ENCODE measurements around the gene SFMBT1. TPM values are rescaled to one million over a fixed set of nuclear protein-coding genes. Genes with fewer than 3 reads are reported as not detected.

The SFMBT1 gene
- total RNA-seq, 6 experiments from 2014 or later: 3.0 to 4.8 (median 3.9) TPM

GRCh38 chr3:52925405-52926313 is 120.2 kb downstream of the SFMBT1 start:
- no peak for DNase-seq
- Mint-ChIP-seq H3K27ac (no peak overlapping the region), H3K36me3 (ENCODE audit: low read depth) (no peaks in the 10 kb centered on the region), H3K4me1 (ENCODE audit: low read depth) (peaks cover 6% of the 10 kb centered on the region; the same call in 1 of the 2 replicates), H3K9me3 (no peaks in the 10 kb centered on the region), H3K27me3 (ENCODE audit: insufficient read depth) (peaks cover 2% of the 10 kb centered on the region; the same call in 1 of the 2 replicates), H3K4me3 (no peak overlapping the region)
- no peak for TF ChIP-seq CTCF (IDR thresholded peaks at IDR 0.05)

DNA sequence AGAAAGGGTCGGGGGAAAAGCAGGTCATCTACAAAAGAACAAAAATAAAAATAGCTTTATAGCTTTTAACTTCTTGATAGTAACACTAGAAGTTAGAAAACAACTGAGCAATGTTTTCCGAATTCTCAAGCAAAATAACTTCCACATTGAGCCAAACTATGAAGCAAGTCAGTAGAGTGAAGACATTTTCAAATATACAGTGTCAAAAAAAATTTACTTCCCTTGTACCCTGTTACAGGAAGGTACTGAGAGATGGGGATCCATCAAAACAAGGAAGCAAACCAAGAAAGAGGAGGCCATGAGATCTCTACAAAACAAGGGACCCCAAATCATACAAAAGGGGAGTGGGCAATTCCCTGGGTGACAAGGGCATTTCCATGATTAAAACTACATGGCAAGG is 121.9 kb downstream of the SFMBT1 start:
- H3K36me3 Mint-ChIP-seq (ENCODE audit: low read depth): no peaks in the 10 kb centered on the region
- peaks cover 6% of the 10 kb centered on the region; the same call in 1 of the 2 replicates for H3K4me1 Mint-ChIP-seq (ENCODE audit: low read depth)
- no peak for DNase-seq
- H3K4me3 Mint-ChIP-seq: no peak overlapping the region
- H3K9me3 Mint-ChIP-seq: no peaks in the 10 kb centered on the region
- no peak overlapping the region for H3K27ac Mint-ChIP-seq
- H3K27me3 Mint-ChIP-seq (ENCODE audit: insufficient read depth): no peaks in the 10 kb centered on the region
- TF ChIP-seq CTCF (IDR thresholded peaks at IDR 0.05): no peak

- Mint-ChIP-seq H3K4me3 (no peak overlapping the region), H3K36me3 (ENCODE audit: low read depth) (no peaks in the 10 kb centered on the region), H3K27me3 (ENCODE audit: insufficient read depth) (no peaks in the 10 kb centered on the region), H3K4me1 (ENCODE audit: low read depth) (peaks cover 6% of the 10 kb centered on the region; the same call in 1 of the 2 replicates), H3K27ac (no peak overlapping the region), H3K9me3 (no peaks in the 10 kb centered on the region)
- no peak for TF ChIP-seq CTCF (IDR thresholded peaks at IDR 0.05)
- no peak for DNase-seq
These were observed 125.0 kb downstream of the SFMBT1 start for GRCh38 chr3:52920841-52921240.

DNA sequence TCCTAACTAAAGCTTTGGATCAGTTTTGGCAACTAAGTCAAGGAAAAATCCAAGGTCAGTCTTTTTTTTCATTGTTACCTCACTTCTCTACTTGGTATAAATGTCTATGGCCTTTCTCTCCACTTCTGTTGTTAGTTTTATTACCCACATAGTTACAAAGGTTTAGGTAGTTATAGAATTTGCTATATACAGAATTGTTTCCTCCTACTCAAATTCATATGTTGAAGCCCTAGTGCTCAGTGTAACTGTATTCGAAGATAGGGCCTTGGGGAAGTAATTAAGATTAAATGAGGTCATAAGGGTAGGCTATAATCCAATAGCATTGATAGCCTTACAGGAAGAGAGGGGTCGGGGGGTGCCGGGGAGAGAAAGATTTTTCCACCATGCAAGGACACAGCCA is 128.8 kb downstream of the SFMBT1 start:
- no peak for DNase-seq
- H3K27ac Mint-ChIP-seq: no peak overlapping the region
- TF ChIP-seq CTCF (IDR thresholded peaks at IDR 0.05): no peak
- H3K36me3 Mint-ChIP-seq (ENCODE audit: low read depth): no peaks in the 10 kb centered on the region
- H3K4me3 Mint-ChIP-seq: no peak overlapping the region
- H3K4me1 Mint-ChIP-seq (ENCODE audit: low read depth): peaks cover 2% of the 10 kb centered on the region; the same call in 1 of the 2 replicates
- no peaks in the 10 kb centered on the region; the same call in 1 of the 2 replicates for H3K27me3 Mint-ChIP-seq (ENCODE audit: insufficient read depth)
- H3K9me3 Mint-ChIP-seq: no peaks in the 10 kb centered on the region

GRCh38 chr3:52915294-52915693 is 130.6 kb downstream of the SFMBT1 start:
- H3K4me1 Mint-ChIP-seq (ENCODE audit: low read depth): no peaks in the 10 kb centered on the region

More at GRCh38 chr3:52915294-52915693, 130.6 kb downstream of the SFMBT1 start:
- no peak for TF ChIP-seq CTCF (IDR thresholded peaks at IDR 0.05)
- H3K27me3 Mint-ChIP-seq (ENCODE audit: insufficient read depth): no peaks in the 10 kb centered on the region; the same call in 1 of the 2 replicates
- no peaks in the 10 kb centered on the region for H3K9me3 Mint-ChIP-seq
- no peak for DNase-seq
- H3K27ac Mint-ChIP-seq: no peak overlapping the region
- H3K4me3 Mint-ChIP-seq: no peak overlapping the region
- H3K36me3 Mint-ChIP-seq (ENCODE audit: low read depth): no peaks in the 10 kb centered on the region

Data from HFFc6 (cell line).